C4-2B (cell line): ENCODE measurements around the gene VCL.

Source experiments
- ZFX ChIP-seq: fragments of 450-650 bp; IDR thresholded peaks from 2 replicates; pipeline ENCODE4 v1.6.1; 2017
- TF ChIP-seq, protein P1 (sequence below): fragments of 450-650 bp; conservative IDR thresholded peaks from 2 replicates; pipeline ENCODE4 v1.5.1; 2017; ENCODE audit warnings: mild to moderate bottlenecking

- TF ChIP-seq, protein P1, sequence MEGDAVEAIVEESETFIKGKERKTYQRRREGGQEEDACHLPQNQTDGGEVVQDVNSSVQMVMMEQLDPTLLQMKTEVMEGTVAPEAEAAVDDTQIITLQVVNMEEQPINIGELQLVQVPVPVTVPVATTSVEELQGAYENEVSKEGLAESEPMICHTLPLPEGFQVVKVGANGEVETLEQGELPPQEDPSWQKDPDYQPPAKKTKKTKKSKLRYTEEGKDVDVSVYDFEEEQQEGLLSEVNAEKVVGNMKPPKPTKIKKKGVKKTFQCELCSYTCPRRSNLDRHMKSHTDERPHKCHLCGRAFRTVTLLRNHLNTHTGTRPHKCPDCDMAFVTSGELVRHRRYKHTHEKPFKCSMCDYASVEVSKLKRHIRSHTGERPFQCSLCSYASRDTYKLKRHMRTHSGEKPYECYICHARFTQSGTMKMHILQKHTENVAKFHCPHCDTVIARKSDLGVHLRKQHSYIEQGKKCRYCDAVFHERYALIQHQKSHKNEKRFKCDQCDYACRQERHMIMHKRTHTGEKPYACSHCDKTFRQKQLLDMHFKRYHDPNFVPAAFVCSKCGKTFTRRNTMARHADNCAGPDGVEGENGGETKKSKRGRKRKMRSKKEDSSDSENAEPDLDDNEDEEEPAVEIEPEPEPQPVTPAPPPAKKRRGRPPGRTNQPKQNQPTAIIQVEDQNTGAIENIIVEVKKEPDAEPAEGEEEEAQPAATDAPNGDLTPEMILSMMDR: no peak
- TF ChIP-seq ZFX: no peak
Measured at GRCh38 chr10:74110120-74110519, 112.2 kb downstream of the VCL start.
